Suppressor macrophage treated with lipopolysaccharide for 1 hour (primary cell): ENCODE results near the gene PLB1.
"Not testable (repeated sequence)": the region's sequence is repeated elsewhere in the genome, so short reads cannot be mapped to it uniquely, and the experiment has no call there.

Experiments used
- DNase-seq, 3 donors: peaks; one replicate each; pipeline ENCODE4 v3.0.0-alpha.2; 2020 to 2022

PLB1 gene

GRCh38 chr2:28465148-28465885, 30.5 kb upstream of the PLB1 start:
- no peak for DNase-seq

- peak; percentile 65 to 78 (median 71) for DNase-seq
Measured at GRCh38 chr2:28469304-28469703, 26.6 kb upstream of the PLB1 start.

GRCh38 chr2:28469947-28470535, 25.8 kb upstream of the PLB1 start:
- no peak for DNase-seq

- DNase-seq, result no peak
Measured at GRCh38 chr2:28470759-28471158, 25.1 kb upstream of the PLB1 start.

- DNase-seq, result no peak
Measured at GRCh38 chr2:28471214-28471613, 24.6 kb upstream of the PLB1 start.

- DNase-seq, result no peak
Measured at GRCh38 chr2:28471701-28472236, 24.1 kb upstream of the PLB1 start.

- DNase-seq, result not testable (repeated sequence)
Measured at GRCh38 chr2:28472641-28473040, 23.2 kb upstream of the PLB1 start.

GRCh38 chr2:28475088-28475595, 20.7 kb upstream of the PLB1 start:
- peak; percentile 35 to 44 (median 36) for DNase-seq

- no peak for DNase-seq
Measured at GRCh38 chr2:28477087-28477486, 18.8 kb upstream of the PLB1 start.

GRCh38 chr2:28477645-28478044, 18.2 kb upstream of the PLB1 start:
- DNase-seq, result no peak

- DNase-seq, result peak in 2 of 3 donors; percentile 13 to 37
Measured at GRCh38 chr2:28480403-28481049, 15.3 kb upstream of the PLB1 start.

- no peak for DNase-seq
Measured at GRCh38 chr2:28481905-28482304, 14.0 kb upstream of the PLB1 start.

- DNase-seq, result no peak
Measured at GRCh38 chr2:28484835-28485234, 11.0 kb upstream of the PLB1 start.

GRCh38 chr2:28486526-28486925, 9.3 kb upstream of the PLB1 start:
- no peak for DNase-seq

- DNase-seq, result no peak
Measured at GRCh38 chr2:28487258-28487657, 8.6 kb upstream of the PLB1 start.

- DNase-seq, result peak; percentile 56 to 66 (median 57)
Measured at GRCh38 chr2:28488083-28488830, 7.6 kb upstream of the PLB1 start.

GRCh38 chr2:28488858-28489575, 6.8 kb upstream of the PLB1 start:
- no peak for DNase-seq

GRCh38 chr2:28490558-28490957, 5.3 kb upstream of the PLB1 start:
- peak; percentile 54 to 69 (median 64) for DNase-seq

- DNase-seq, result no peak
Measured at GRCh38 chr2:28492282-28492681, 3.6 kb upstream of the PLB1 start.

GRCh38 chr2:28493636-28494035, 2.2 kb upstream of the PLB1 start:
- no peak for DNase-seq

GRCh38 chr2:28496781-28497180, 921 bp downstream of the PLB1 start:
- no peak for DNase-seq

- DNase-seq, result no peak
Measured at GRCh38 chr2:28497206-28497605, 1.3 kb downstream of the PLB1 start.
